Measurements from ENCODE around the gene TMEM209.
"Not testable (repeated sequence)": the region's sequence is repeated elsewhere in the genome, so short reads cannot be mapped to it uniquely, and the experiment has no call there.

The TMEM209 gene

DNA sequence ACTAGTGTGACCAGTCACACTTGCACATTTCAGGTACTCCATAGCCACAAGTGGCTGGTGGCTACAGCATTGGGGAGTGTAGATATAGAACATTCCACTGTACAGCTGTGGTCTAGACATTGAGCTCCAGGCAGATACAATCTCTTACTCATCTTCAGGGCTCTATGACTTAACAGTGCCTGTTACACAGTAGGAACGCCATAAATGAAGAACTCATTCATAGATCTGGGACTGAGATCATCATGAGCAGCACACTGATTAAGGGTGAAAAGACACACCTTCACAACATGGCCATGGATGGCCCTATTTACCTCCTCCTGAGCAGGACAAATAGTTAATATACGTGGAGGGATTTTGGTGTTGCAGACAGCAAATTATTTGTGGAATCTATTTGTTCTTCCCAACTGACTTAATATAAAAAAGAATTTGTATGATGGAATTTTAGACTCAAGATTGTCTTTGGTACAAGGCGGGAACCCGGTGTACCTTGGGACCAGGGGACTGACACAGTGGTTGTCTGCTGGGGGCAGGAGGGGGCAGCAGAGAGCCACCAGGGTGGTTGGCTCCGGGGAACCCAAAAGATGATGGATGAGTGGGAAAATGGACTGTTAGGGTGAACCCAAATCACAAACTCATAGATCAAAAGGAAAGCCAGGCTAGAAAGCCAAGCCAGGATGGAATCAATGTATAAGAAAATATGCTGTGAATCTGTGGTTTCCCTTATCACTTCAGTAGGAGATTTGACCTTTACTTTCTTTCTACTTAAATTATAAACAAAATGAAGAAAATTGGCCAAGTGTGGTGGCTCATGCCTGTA lies 37.2 kb upstream of the TMEM209 start (continued):
- TF ChIP-seq ZNF529 (tag by site-specific recombination; IDR thresholded peaks at IDR 0.05; ENCODE audit: insufficient replicate concordance) (no peak), ZBTB17 (tag by site-specific recombination; IDR thresholded peaks at IDR 0.05) (peak; percentile 89), MEIS1 (CRISPR knock-in tag; IDR thresholded peaks at IDR 0.05; ENCODE audit: borderline replicate concordance) (no peak), ZNF629 (tag by site-specific recombination; IDR thresholded peaks at IDR 0.05) (peak; percentile 30; the same call in 1 of the 2 replicates), ZNF837 (tag by site-specific recombination; IDR thresholded peaks at IDR 0.05) (no peak), ZNF501 (tag by site-specific recombination; IDR thresholded peaks at IDR 0.05) (0 out of 2 replicates have a peak, but pooled peaks have one; percentile 29), ZNF776 (tag by site-specific recombination; IDR thresholded peaks at IDR 0.05; ENCODE audit: borderline replicate concordance) (no peak), ZNF549 (tag by site-specific recombination; IDR thresholded peaks at IDR 0.05) (no peak), SCRT2 (tag by site-specific recombination; IDR thresholded peaks at IDR 0.05) (peak; percentile 59; the same call in 1 of the 2 replicates), MZF1 (tag by site-specific recombination; IDR thresholded peaks at IDR 0.05; ENCODE audit: borderline replicate concordance) (no peak), ZBTB21 (tag by site-specific recombination; IDR thresholded peaks at IDR 0.05) (0 out of 2 replicates have a peak, but pooled peaks have one; percentile 41), SETDB1 (IDR thresholded peaks at IDR 0.05; ENCODE audit: insufficient read length, low read length) (no peak), ZNF544 (tag by site-specific recombination; IDR thresholded peaks at IDR 0.05) (no peak), KLF9 (tag by site-specific recombination; IDR thresholded peaks at IDR 0.05; ENCODE audit: low read depth) (no peak), TCF7L2 (IDR thresholded peaks at IDR 0.05; ENCODE audit: borderline replicate concordance, low read depth, low read length) (no peak), ZNF473 (tag by site-specific recombination; IDR thresholded peaks at IDR 0.05) (no peak)
- TF ChIP-seq, protein P1, sequence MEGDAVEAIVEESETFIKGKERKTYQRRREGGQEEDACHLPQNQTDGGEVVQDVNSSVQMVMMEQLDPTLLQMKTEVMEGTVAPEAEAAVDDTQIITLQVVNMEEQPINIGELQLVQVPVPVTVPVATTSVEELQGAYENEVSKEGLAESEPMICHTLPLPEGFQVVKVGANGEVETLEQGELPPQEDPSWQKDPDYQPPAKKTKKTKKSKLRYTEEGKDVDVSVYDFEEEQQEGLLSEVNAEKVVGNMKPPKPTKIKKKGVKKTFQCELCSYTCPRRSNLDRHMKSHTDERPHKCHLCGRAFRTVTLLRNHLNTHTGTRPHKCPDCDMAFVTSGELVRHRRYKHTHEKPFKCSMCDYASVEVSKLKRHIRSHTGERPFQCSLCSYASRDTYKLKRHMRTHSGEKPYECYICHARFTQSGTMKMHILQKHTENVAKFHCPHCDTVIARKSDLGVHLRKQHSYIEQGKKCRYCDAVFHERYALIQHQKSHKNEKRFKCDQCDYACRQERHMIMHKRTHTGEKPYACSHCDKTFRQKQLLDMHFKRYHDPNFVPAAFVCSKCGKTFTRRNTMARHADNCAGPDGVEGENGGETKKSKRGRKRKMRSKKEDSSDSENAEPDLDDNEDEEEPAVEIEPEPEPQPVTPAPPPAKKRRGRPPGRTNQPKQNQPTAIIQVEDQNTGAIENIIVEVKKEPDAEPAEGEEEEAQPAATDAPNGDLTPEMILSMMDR (tag by site-specific recombination; IDR thresholded peaks at IDR 0.05) = peak; percentile 81
- TF ChIP-seq, protein P2, sequence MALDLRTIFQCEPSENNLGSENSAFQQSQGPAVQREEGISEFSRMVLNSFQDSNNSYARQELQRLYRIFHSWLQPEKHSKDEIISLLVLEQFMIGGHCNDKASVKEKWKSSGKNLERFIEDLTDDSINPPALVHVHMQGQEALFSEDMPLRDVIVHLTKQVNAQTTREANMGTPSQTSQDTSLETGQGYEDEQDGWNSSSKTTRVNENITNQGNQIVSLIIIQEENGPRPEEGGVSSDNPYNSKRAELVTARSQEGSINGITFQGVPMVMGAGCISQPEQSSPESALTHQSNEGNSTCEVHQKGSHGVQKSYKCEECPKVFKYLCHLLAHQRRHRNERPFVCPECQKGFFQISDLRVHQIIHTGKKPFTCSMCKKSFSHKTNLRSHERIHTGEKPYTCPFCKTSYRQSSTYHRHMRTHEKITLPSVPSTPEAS (tag by site-specific recombination; IDR thresholded peaks at IDR 0.05) = 0 out of 2 replicates have a peak, but pooled peaks have one; percentile 13
- TF ChIP-seq, protein P3, sequence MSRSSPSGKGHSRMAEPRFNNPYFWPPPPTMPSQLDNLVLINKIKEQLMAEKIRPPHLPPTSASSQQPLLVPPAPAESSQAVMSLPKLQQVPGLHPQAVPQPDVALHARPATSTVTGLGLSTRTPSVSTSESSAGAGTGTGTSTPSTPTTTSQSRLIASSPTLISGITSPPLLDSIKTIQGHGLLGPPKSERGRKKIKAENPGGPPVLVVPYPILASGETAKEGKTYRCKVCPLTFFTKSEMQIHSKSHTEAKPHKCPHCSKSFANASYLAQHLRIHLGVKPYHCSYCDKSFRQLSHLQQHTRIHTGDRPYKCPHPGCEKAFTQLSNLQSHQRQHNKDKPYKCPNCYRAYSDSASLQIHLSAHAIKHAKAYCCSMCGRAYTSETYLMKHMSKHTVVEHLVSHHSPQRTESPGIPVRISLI (tag by site-specific recombination; IDR thresholded peaks at IDR 0.05) = no peak

DNA sequence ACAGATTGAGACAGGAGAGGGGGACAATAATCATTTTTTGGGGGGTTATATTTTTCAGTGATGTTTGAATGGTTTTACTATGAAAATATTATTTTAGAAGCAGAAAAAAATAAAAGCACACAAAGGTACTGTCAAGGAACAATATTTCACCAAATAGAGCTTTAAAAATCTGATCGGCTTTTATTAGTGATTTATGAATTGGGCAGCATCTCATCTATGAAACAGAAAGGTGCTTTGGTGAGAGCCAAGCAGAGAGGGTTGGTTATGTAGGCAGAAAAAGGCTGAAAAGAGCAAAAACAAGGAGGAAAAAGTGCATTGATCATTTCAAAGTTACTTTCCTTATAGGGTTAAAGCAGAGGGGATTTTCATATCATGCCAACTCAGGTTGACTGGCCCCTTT lies 35.0 kb upstream of the TMEM209 start:
- H3K4me1 ChIP-seq (ENCODE audit: control insufficient read depth, insufficient read depth, low read length) = no peaks in the 10 kb centered on the region
- H3K36me3 ChIP-seq (ENCODE audit: control insufficient read depth in 2 of 2, insufficient read depth in 1 of 2, low read length in 2 of 2) = no peaks in the 10 kb centered on the region
- no peak for TF ChIP-seq HOXC10 (CRISPR knock-in tag; IDR thresholded peaks at IDR 0.05)
- peak; percentile 92 for TF ChIP-seq ZNF549 (tag by site-specific recombination; IDR thresholded peaks at IDR 0.05)
- no peak overlapping the region for H3K27ac ChIP-seq (ENCODE audit: extremely low read depth, low read depth, low read length)
- H3K4me3 ChIP-seq (ENCODE audit: low read depth, low read length) = no peak overlapping the region
- ChIA-PET CTCF (interaction anchor here (0.8 to 1.0 kb wide), 2 partner anchors 168 to 318 kb away, joined by 3 to 4 read pairs; no protein-coding TSS in a partner anchor), POLR2A (no interaction called here)
- no peaks in the 10 kb centered on the region for H3K9me3 ChIP-seq (ENCODE audit: control insufficient read depth, insufficient read depth, low read depth, low read length)

DNA sequence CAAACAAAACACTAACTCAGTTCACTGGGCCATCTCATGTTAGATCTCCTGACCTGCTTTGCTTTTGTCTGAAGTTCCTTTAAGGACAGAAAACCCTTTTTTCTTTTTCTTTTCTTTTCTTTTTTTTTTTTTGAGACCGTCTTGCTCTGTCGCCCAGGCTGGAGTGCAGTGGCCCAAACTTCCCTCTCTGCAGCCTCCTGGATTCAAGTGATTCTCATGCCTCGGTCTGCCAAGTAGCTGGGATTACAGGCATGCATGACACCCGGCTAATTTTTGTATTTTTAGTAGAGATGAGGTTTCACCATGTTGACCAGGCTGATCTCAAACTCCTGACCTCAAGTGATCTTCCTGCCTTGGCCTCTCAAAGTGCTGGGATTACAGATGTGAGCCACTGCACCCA lies 31.2 kb upstream of the TMEM209 start:
- POLR2A ChIA-PET = interaction anchor here (0.7 kb wide), 1 partner anchor 433 kb away, joined by 4 read pairs; no protein-coding TSS in a partner anchor
- H3K4me1 ChIP-seq (ENCODE audit: control insufficient read depth, insufficient read depth, low read length); H3K4me3 ChIP-seq (ENCODE audit: low read depth, low read length); H3K9me3 ChIP-seq (ENCODE audit: control insufficient read depth, insufficient read depth, low read depth, low read length); CTCF ChIA-PET; H3K27ac ChIP-seq (ENCODE audit: extremely low read depth, low read depth, low read length); H3K36me3 ChIP-seq (ENCODE audit: control insufficient read depth in 2 of 2, insufficient read depth in 1 of 2, low read length in 2 of 2): not testable (repeated sequence)
